GM12875 (cell line): ENCODE results near the gene SLC38A11.

Experiments
- H3K4me3 ChIP-seq: one replicate; pipeline ENCODE4 v1.5.1; 2011; ENCODE audit warnings: low read depth, low read length, control low read depth
- TF ChIP-seq, protein P1 (sequence below): IDR thresholded peaks from 2 replicates; pipeline ENCODE4 v1.5.1; 2011; ENCODE audit warnings: low read depth, mild to moderate bottlenecking, control low read depth, inconsistent platforms, low read length, moderate library complexity, borderline replicate concordance; ENCODE audit not compliant: insufficient read depth

The SLC38A11 gene

DNA sequence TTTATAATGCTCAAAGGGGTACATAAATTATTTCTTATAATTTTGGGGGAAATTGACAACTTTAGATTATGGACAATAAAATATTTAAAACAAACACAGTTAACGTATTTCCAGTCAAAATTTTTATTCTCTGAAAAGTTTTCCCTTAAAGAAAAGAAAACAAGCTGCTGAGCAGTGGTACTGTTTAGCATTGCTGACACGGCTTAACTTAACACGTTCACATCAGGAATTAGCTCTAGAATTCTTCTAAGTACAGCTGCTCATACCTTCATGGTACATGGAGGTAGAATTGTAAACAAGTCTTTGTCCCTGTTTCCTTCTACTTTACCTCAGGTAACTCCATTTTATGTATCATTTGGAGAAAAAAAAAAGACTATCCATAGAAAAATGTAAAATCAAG is 2.0 kb downstream of the SLC38A11 start:
- TF ChIP-seq, protein P1, sequence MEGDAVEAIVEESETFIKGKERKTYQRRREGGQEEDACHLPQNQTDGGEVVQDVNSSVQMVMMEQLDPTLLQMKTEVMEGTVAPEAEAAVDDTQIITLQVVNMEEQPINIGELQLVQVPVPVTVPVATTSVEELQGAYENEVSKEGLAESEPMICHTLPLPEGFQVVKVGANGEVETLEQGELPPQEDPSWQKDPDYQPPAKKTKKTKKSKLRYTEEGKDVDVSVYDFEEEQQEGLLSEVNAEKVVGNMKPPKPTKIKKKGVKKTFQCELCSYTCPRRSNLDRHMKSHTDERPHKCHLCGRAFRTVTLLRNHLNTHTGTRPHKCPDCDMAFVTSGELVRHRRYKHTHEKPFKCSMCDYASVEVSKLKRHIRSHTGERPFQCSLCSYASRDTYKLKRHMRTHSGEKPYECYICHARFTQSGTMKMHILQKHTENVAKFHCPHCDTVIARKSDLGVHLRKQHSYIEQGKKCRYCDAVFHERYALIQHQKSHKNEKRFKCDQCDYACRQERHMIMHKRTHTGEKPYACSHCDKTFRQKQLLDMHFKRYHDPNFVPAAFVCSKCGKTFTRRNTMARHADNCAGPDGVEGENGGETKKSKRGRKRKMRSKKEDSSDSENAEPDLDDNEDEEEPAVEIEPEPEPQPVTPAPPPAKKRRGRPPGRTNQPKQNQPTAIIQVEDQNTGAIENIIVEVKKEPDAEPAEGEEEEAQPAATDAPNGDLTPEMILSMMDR = no peak

GRCh38 chr2:164952057-164952702 is 3.1 kb downstream of the SLC38A11 start:
- TF ChIP-seq, protein P1 = no peak
- no peak overlapping the region for H3K4me3 ChIP-seq

More for the DNA sequence above, 2.0 kb downstream of the SLC38A11 start:
- no peak overlapping the region for H3K4me3 ChIP-seq

DNA sequence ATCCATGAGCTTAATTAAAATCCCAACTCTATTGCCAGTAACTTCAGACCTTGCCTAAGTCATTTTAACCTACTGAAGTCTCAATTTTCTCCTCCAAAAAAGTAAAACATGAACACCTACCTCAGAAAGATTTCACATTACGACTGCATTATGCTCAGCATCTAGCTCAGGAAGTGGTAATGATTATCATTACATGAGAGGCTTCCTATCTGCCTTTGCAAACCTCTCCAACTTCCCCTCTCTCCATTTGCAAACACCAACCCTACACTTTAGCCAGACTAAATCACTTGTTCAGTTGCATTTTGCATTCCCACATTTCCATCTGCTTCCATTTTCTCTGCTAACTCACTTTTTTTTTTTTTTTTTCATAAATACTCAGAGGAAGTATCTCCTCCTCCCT is 6.8 kb downstream of the SLC38A11 start:
- TF ChIP-seq, protein P1 = no peak
- H3K4me3 ChIP-seq = no peak overlapping the region

DNA sequence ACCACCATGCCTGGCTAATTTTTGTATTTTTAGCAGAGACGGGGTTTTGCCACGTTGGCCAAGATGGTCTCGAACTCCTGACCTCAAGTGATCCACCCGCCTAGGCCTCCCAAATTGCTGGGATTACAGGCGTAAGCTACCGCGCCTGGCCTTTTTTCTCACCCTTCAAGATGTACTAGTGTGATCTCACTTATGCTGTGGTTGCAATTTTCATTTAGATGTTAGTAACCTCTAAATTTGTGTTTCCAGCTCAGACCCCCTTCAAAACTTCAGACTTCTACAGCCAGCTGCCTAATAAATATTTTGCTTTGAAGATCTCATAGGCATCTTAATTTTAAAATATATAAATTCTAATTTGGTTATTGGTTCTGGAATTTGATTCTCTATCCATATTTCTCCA is 8.0 kb downstream of the SLC38A11 start:
- H3K4me3 ChIP-seq = no peak overlapping the region
- TF ChIP-seq, protein P1 = no peak

GRCh38 chr2:164943289-164943688 is 12.0 kb downstream of the SLC38A11 start:
- no peak overlapping the region for H3K4me3 ChIP-seq
- TF ChIP-seq, protein P1 = no peak

DNA sequence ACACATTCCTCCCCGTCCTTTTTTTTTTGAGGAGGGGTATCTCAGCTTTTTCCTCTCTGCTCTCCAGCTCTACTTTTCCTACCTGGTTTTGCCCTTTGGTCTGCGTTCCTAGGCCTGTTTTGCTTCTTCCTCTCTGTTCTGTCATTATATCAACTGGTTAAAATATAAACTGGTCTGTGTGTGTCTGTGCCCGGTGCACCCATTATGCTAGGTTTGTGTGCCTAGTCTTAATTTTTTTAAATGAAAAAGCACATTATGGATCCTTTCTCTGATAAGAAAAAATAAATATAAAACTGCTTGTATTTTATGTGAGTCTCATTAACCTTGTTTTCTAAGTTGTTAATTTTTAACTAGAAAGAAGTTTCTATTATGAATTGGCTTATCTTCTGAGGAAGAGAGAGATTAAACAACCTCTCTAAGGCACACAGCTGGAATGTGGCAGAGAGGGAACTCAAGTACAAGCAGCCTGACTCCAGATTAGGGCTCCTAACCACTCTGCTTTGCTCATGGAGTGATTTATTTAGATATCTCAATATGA is 17.4 kb downstream of the SLC38A11 start:
- H3K4me3 ChIP-seq = no peak overlapping the region
- TF ChIP-seq, protein P1 = no peak
